Measurements from ENCODE around the gene RALA.
"Not testable (repeated sequence)": the region's sequence is repeated elsewhere in the genome, so short reads cannot be mapped to it uniquely, and the experiment has no call there.

The RALA gene

GRCh38 chr7:39650676-39651075, 27.3 kb downstream of the RALA start:
- no peak for DNase-seq

- no peak for DNase-seq
These were observed 27.9 kb downstream of the RALA start for GRCh38 chr7:39651265-39651664.

GRCh38 chr7:39656415-39656814, 33.0 kb downstream of the RALA start:
- no peak for DNase-seq

GRCh38 chr7:39659356-39660013, 36.1 kb downstream of the RALA start:
- DNase-seq, result no peak

GRCh38 chr7:39661960-39662359, 38.6 kb downstream of the RALA start:
- no peak for DNase-seq

GRCh38 chr7:39663263-39663662, 39.9 kb downstream of the RALA start:
- no peak for DNase-seq

GRCh38 chr7:39664057-39664456, 40.7 kb downstream of the RALA start:
- DNase-seq, result no peak

GRCh38 chr7:39664585-39664984, 41.2 kb downstream of the RALA start:
- DNase-seq, result no peak

- DNase-seq, result no peak
These were observed 43.2 kb downstream of the RALA start for GRCh38 chr7:39666562-39666961.

GRCh38 chr7:39667341-39667923, 44.1 kb downstream of the RALA start:
- no peak for DNase-seq

- DNase-seq, result not testable (repeated sequence)
These were observed 44.9 kb downstream of the RALA start for GRCh38 chr7:39668280-39668679.

- DNase-seq, result no peak
These were observed 46.7 kb downstream of the RALA start for GRCh38 chr7:39670052-39670451.

GRCh38 chr7:39670934-39671333, 47.6 kb downstream of the RALA start:
- DNase-seq, result no peak

GRCh38 chr7:39672176-39672575, 48.8 kb downstream of the RALA start:
- DNase-seq, result no peak

- DNase-seq, result no peak
These were observed 50.5 kb downstream of the RALA start for GRCh38 chr7:39673868-39674267.

GRCh38 chr7:39674406-39674805, 51.0 kb downstream of the RALA start:
- DNase-seq, result no peak

GRCh38 chr7:39676346-39676745, 53.0 kb downstream of the RALA start:
- no peak for DNase-seq

GRCh38 chr7:39678930-39679709, 55.7 kb downstream of the RALA start:
- no peak for DNase-seq

- DNase-seq, result not testable (repeated sequence)
These were observed 56.5 kb downstream of the RALA start for GRCh38 chr7:39679874-39680273.

GRCh38 chr7:39681887-39682441, 58.6 kb downstream of the RALA start:
- DNase-seq, result no peak

- DNase-seq, result peak; percentile 29
These were observed 60.0 kb downstream of the RALA start for GRCh38 chr7:39683216-39683845.

GRCh38 chr7:39686261-39686924, 63.0 kb downstream of the RALA start:
- DNase-seq, result no peak

Measured in femur (tissue), 1 donor.